Lower lobe of right lung (tissue), 2 donors: Measurements from ENCODE around the gene PTPRD. TPM values are rescaled to one million over a fixed set of nuclear protein-coding genes. Genes with fewer than 3 reads are reported as not detected.

Experiments used
- ATAC-seq, 2 donors: fragments of 200-7000 bp; cut with Tn5 transposase; one replicate each; pipeline ENCODE4 v1.9.1; 2020 to 2022; ENCODE audit warnings: mild to moderate bottlenecking in 2 of 2, moderate library complexity in 2 of 2
- DNase-seq: peaks from one replicate; pipeline ENCODE4 v3.0.0-alpha.2; 2020
- H3K27ac ChIP-seq: fragments of 200-600 bp; one replicate; pipeline ENCODE4 v1.8.0; 2022
- H3K27me3 ChIP-seq: fragments of 200-600 bp; one replicate; pipeline ENCODE4 v1.8.0; 2022; ENCODE audit warnings: low read depth
- H3K36me3 ChIP-seq: fragments of 200-600 bp; one replicate; pipeline ENCODE4 v1.8.0; 2022; ENCODE audit warnings: mild to moderate bottlenecking
- H3K4me1 ChIP-seq: fragments of 200-600 bp; one replicate; pipeline ENCODE4 v1.8.0; 2022
- H3K4me3 ChIP-seq: fragments of 200-600 bp; one replicate; pipeline ENCODE4 v1.8.0; 2022; ENCODE audit warnings: mild to moderate bottlenecking
- H3K9me3 ChIP-seq: fragments of 200-600 bp; one replicate; pipeline ENCODE4 v1.8.0; 2022
- CTCF ChIP-seq: fragments of 200-600 bp; IDR thresholded peaks from one replicate; pipeline ENCODE4 v1.8.0; 2022; ENCODE audit warnings: antibody characterized with exemption, mild to moderate bottlenecking
- intact Hi-C: fragments of 100-400 bp; cut with DNase I; formaldehyde crosslinking; loops from one replicate; pipeline ENCODE4 v1.11.0; 2022
- total RNA-seq: library from RNA; stranded (reverse); fragmentation: NEBNext Ultra II Directional; extraction: Animal tissue kit (Norgen Biotek cat#: 25700); gene quantifications from one replicate; pipeline ENCODE4 v1.2.1, GENCODE V29; 2021
- donor health status: DM: no; HTN: yes; CAD: no; lungs with severe emphysema.

Gene PTPRD
- total RNA-seq, 1 donor from 2014 or later: 17.2 TPM

GRCh38 chr9:9820436-9820835 lies 792.4 kb downstream of the PTPRD start:
- DNase-seq: no peak
- no peak for TF ChIP-seq CTCF
- Histone ChIP-seq H3K9me3 (peaks cover 6% of the 10 kb centered on the region), H3K4me1 (no peaks in the 10 kb centered on the region), H3K27ac (no peak overlapping the region), H3K36me3 (no peaks in the 10 kb centered on the region), H3K4me3 (no peak overlapping the region), H3K27me3 (no peaks in the 10 kb centered on the region)
- no peak for ATAC-seq
- intact Hi-C loops: no loop called here

GRCh38 chr9:9819886-9820285 lies 792.9 kb downstream of the PTPRD start:
- Histone ChIP-seq H3K9me3 (peaks cover 6% of the 10 kb centered on the region), H3K4me3 (no peak overlapping the region), H3K27ac (no peak overlapping the region), H3K36me3 (no peaks in the 10 kb centered on the region), H3K27me3 (no peaks in the 10 kb centered on the region), H3K4me1 (no peaks in the 10 kb centered on the region)
- no peak for ATAC-seq
- TF ChIP-seq CTCF: no peak
- DNase-seq: no peak
- intact Hi-C loops: no loop called here

- H3K9me3 ChIP-seq: no peaks in the 10 kb centered on the region
- intact Hi-C loops: no loop called here
- ATAC-seq (no peak), DNase-seq (no peak)
- no peaks in the 10 kb centered on the region for H3K27me3 ChIP-seq
- TF ChIP-seq CTCF: no peak
- no peaks in the 10 kb centered on the region for H3K36me3 ChIP-seq
- H3K4me3 ChIP-seq: no peak overlapping the region
- H3K4me1 ChIP-seq: no peaks in the 10 kb centered on the region
- H3K27ac ChIP-seq: no peak overlapping the region
Measured at GRCh38 chr9:9817176-9817575, 795.6 kb downstream of the PTPRD start.

GRCh38 chr9:9804109-9804508 lies 808.7 kb downstream of the PTPRD start:
- intact Hi-C loops: no loop called here
- no peaks in the 10 kb centered on the region for H3K9me3 ChIP-seq
- no peaks in the 10 kb centered on the region for H3K27me3 ChIP-seq
- no peak overlapping the region for H3K27ac ChIP-seq
- DNase-seq: no peak
- no peak for ATAC-seq
- no peak overlapping the region for H3K4me3 ChIP-seq
- H3K36me3 ChIP-seq: no peaks in the 10 kb centered on the region
- TF ChIP-seq CTCF: no peak
- H3K4me1 ChIP-seq: no peaks in the 10 kb centered on the region

- ATAC-seq (no peak), DNase-seq (no peak)
- Histone ChIP-seq H3K9me3 (no peaks in the 10 kb centered on the region), H3K27ac (no peak overlapping the region), H3K4me3 (no peak overlapping the region), H3K27me3 (no peaks in the 10 kb centered on the region), H3K36me3 (no peaks in the 10 kb centered on the region), H3K4me1 (no peaks in the 10 kb centered on the region)
- intact Hi-C loops: no loop called here
- TF ChIP-seq CTCF: no peak
Measured at GRCh38 chr9:9799287-9799686, 813.5 kb downstream of the PTPRD start.
